Eye (tissue), 1 donor: ENCODE results near the gene ACP2.
"Not testable (repeated sequence)": the region's sequence is repeated elsewhere in the genome, so short reads cannot be mapped to it uniquely, and the experiment has no call there.

Experiments
- DNase-seq: peaks from one replicate; pipeline ENCODE4 v3.0.0-alpha.2; 2015

The ACP2 gene

GRCh38 chr11:47191137-47191536, 57.5 kb downstream of the ACP2 start:
- DNase-seq = not testable (repeated sequence)
